ENCODE measurements around the gene ZDHHC24. TPM values are rescaled to one million over a fixed set of nuclear protein-coding genes. Genes with fewer than 3 reads are reported as not detected.
A peak's percentile ranks its signal among the peaks of the same experiment; 100 is the strongest.

The ZDHHC24 gene
- total RNA-seq, 6 donors from 2014 or later: 12.4 to 24.8 (median 14.1) TPM

DNA sequence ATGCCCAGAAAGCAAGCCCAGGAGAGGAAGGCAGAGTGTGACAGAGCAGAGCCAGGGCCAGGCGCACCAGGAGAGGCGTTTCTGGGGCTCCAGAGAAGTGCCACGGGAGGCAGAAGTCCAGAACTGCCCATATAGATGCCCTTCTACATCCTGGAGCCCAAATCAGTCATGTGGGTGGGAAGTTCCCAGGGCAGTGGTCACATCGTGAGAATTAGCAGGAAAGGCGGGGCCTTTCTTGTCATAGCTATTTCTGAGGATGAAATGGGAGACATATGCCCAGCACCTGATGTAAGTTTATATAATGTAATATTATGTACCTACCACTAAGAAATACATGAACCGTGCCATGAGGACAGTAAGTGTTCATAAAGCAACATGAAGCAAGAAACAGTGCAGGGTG lies 13.1 kb downstream of the ZDHHC24 start:
- 74 to 75% methylated on average over 6 of the region's 6 CpGs for WGBS, 2 donors
- Histone ChIP-seq H3K9me3 (no peaks in the 10 kb centered on the region), H3K36me3 (peaks cover 0 to 56% (median 17%) of the 10 kb centered on the region in 4 donors), H3K27ac (no peak overlapping the region), H3K4me1 (no peaks in the 10 kb centered on the region), H3K4me3 (no peak overlapping the region), H3K27me3 (no peaks in the 10 kb centered on the region)
- ATAC-seq (ENCODE audit: low FRiP score in 2 of 2) (no peak), DNase-seq (no peak)
- TF ChIP-seq POLR2AphosphoS5 (IDR thresholded peaks at IDR 0.05) (no peak), EP300 (IDR thresholded peaks at IDR 0.05) (no peak), POLR2A (IDR thresholded peaks at IDR 0.05) (no peak)
- TF ChIP-seq, protein P1, sequence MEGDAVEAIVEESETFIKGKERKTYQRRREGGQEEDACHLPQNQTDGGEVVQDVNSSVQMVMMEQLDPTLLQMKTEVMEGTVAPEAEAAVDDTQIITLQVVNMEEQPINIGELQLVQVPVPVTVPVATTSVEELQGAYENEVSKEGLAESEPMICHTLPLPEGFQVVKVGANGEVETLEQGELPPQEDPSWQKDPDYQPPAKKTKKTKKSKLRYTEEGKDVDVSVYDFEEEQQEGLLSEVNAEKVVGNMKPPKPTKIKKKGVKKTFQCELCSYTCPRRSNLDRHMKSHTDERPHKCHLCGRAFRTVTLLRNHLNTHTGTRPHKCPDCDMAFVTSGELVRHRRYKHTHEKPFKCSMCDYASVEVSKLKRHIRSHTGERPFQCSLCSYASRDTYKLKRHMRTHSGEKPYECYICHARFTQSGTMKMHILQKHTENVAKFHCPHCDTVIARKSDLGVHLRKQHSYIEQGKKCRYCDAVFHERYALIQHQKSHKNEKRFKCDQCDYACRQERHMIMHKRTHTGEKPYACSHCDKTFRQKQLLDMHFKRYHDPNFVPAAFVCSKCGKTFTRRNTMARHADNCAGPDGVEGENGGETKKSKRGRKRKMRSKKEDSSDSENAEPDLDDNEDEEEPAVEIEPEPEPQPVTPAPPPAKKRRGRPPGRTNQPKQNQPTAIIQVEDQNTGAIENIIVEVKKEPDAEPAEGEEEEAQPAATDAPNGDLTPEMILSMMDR (IDR thresholded peaks at IDR 0.05): no peak

- no peaks in the 10 kb centered on the region for H3K9me3 ChIP-seq
- H3K27me3 ChIP-seq: no peaks in the 10 kb centered on the region
- no peak overlapping the region for H3K27ac ChIP-seq
- H3K4me1 ChIP-seq: no peaks in the 10 kb centered on the region
- TF ChIP-seq, protein P1 (IDR thresholded peaks at IDR 0.05): no peak
- no peak for TF ChIP-seq POLR2AphosphoS5 (IDR thresholded peaks at IDR 0.05)
- TF ChIP-seq POLR2A (IDR thresholded peaks at IDR 0.05): no peak
- TF ChIP-seq EP300 (IDR thresholded peaks at IDR 0.05): no peak
- H3K36me3 ChIP-seq: peaks cover 0 to 51% (median 15%) of the 10 kb centered on the region in 4 donors
- H3K4me3 ChIP-seq: no peak overlapping the region
- 95 to 97% methylated on average over 6 to 8 of the region's 11 CpGs for WGBS, 2 donors
- DNase-seq (no peak), ATAC-seq (ENCODE audit: low FRiP score in 2 of 2) (peak in 1 of 2 donors; percentile 9)
These were observed 14.0 kb downstream of the ZDHHC24 start for GRCh38 chr11:66531841-66532240.

- Histone ChIP-seq H3K9me3 (no peaks in the 10 kb centered on the region), H3K27me3 (no peaks in the 10 kb centered on the region), H3K36me3 (peaks cover 0 to 46% (median 15%) of the 10 kb centered on the region in 4 donors), H3K27ac (no peak overlapping the region), H3K4me3 (no peak overlapping the region), H3K4me1 (no peaks in the 10 kb centered on the region)
- 84 to 88% methylated on average over 8 to 10 of the region's 10 CpGs for WGBS, 2 donors
- TF ChIP-seq, protein P1 (IDR thresholded peaks at IDR 0.05): no peak
- no peak for TF ChIP-seq EP300 (IDR thresholded peaks at IDR 0.05)
- no peak for TF ChIP-seq POLR2AphosphoS5 (IDR thresholded peaks at IDR 0.05)
- no peak for TF ChIP-seq POLR2A (IDR thresholded peaks at IDR 0.05)
- ATAC-seq (ENCODE audit: low FRiP score in 2 of 2): peak in 1 of 2 donors; percentile 36
- no peak for DNase-seq
These were observed 14.7 kb downstream of the ZDHHC24 start for GRCh38 chr11:66530927-66531709.

DNA sequence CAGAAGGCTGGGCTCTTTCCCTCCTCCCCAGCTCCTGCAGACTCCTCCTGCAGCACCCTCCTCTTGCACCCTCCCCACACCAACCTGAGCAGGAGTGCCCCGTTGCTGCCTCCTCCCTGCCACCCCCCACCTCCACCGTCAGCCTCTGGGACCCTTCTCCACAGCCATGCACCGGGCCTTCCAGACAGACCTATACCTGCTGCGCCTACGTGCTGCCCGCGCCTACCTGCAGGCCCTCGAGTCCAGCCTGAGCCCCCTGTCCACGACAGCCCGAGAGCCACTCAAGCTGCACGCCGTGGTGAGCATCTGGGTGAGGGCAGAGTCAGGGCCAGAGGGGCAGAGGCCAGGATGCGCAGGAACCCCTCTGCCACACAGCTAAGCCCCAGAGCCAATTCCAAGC lies 16.2 kb downstream of the ZDHHC24 start:
- TF ChIP-seq, protein P1 (IDR thresholded peaks at IDR 0.05): no peak
- TF ChIP-seq EP300 (IDR thresholded peaks at IDR 0.05) (no peak), POLR2A (IDR thresholded peaks at IDR 0.05) (no peak), POLR2AphosphoS5 (IDR thresholded peaks at IDR 0.05) (no peak)
- H3K4me3 ChIP-seq: no peak overlapping the region
- H3K27ac ChIP-seq: no peak overlapping the region
- no peaks in the 10 kb centered on the region for H3K9me3 ChIP-seq
- H3K36me3 ChIP-seq: peaks cover 0 to 31% (median 14%) of the 10 kb centered on the region in 4 donors
- ATAC-seq (ENCODE audit: low FRiP score in 2 of 2) (peak in 1 of 2 donors; percentile 32), DNase-seq (no peak)
- H3K4me1 ChIP-seq: no peaks in the 10 kb centered on the region
- WGBS, 2 donors: 90 to 92% methylated on average over 13 of the region's 13 CpGs
- no peaks in the 10 kb centered on the region for H3K27me3 ChIP-seq
